CD4-positive, alpha-beta T cell treated with Interleukin-15 for 1 hour (primary cell): ENCODE data around the gene SLC25A23.
"Not testable (repeated sequence)": the region's sequence is repeated elsewhere in the genome, so short reads cannot be mapped to it uniquely, and the experiment has no call there.

Source experiments
- DNase-seq: peaks from one replicate; pipeline ENCODE4 v3.0.0-alpha.2; 2020

The SLC25A23 gene

DNA sequence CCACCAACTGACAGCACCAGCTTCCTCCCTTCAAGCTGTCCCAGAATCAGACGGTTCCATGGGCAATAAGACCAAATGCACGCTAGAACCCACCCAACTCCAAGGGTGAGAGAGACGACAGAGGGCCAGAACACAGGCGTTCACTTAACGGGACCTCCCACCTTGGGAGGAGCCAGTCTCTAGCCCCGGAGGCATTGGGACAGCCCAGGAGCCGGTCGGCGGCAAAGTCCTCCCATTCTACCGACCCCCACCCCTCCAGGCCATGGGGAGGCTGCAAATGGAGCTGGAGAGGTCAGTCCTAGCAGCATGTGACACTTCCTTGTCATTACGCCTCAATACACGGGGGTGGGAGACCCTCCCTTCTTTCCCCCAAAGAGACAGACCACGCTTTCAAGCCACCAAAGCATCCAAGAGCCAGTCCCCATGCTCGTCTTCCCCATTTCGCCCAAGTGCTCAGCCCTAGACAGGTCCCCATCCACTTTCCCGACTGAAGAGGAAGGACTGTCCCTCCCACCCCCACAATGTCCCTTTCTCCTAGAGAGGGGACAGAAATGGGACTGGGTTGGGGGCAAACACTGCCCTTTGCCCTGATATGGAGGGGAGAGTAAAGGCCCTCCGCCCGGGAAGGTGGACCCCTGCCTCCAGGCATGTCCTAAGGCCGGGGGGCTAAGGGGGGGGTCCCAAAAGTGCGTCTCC, 35.9 kb downstream of the SLC25A23 start:
- no peak for DNase-seq

DNA sequence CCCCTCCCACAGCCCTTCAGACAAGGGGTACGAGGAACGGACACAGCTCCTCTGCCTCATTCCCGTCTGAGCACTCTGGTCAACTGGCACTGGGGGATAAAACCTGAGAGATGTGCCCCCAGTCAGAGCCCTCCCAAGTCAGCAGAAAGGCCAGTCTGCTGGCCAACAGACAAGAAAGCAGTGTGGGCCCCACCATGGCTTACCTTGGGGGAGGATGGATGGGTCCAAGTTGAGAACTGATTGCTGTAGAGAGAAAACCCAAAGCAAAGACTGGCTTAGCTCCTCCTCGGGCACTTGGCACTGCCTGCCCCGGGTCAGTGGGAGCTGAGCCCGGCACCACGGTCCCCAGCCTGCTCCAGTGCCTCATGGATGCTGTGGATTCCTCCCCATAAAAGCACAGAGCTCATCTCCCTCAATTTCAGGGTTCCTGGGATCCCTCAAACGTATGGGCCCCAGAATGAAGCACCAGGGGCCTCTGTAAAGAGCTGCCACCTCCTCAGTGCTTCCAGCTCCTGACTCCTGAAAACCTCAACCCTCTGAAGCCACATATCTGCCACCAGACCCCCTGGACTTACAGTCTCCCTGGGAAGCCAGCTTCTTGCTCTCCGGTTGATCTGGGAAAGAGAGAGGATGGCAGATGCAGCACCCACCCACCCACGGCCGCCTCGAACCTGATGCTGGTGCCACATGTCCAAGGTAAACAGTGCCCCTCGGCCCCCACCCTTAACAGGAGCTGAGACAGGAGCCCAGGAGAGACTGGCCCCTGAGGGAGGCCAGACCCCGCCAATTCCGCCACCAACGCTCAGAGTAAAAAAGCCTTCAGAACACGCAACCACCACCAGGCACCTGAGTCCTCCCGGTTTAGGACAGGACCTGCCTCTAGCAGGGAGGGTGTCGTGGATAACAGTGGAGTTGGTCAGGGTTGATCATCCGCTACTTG, 38.2 kb downstream of the SLC25A23 start:
- DNase-seq: no peak

- DNase-seq: no peak
These were observed 41.0 kb downstream of the SLC25A23 start for GRCh38 chr19:6418562-6418932.

DNA sequence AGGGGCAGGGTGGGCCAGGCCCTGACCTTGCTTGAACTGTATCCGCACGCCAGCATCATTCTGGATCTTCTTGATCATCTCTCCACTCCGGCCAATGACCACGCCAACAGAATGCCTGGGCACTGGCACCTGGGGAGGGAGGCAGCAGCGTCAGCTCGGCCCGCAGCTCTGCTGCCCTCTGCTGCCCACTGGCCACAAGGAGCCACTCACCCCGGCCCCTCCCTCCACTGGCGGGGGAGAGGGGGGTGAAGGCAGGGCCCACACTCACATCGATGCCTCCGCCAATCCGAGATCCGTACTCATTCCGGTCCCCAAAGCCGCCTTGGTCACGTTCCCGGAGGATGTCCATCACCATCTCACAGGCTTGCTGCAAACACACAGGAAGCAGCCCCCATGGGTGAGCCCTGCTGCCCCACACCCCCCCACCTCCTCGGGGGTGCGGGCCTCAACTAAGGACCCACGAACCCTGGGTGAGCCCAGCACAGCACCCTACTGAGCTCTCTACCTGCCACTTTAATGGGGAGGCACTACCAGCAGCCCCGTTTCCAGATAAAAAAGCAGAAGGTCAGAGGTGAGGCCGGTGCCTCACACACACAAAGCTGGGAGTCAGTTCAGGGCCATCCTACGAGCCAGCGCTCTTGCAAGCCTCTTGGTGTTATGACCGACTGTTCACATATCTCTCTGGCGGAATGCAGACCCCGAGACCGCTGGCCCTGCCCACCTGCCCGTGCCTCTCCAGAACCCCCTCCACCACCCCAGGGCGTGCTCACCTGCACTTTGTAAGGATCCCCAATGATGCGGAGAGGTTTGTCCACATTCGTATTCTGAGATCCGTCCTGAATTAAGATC, 41.7 kb downstream of the SLC25A23 start:
- no peak for DNase-seq

DNA sequence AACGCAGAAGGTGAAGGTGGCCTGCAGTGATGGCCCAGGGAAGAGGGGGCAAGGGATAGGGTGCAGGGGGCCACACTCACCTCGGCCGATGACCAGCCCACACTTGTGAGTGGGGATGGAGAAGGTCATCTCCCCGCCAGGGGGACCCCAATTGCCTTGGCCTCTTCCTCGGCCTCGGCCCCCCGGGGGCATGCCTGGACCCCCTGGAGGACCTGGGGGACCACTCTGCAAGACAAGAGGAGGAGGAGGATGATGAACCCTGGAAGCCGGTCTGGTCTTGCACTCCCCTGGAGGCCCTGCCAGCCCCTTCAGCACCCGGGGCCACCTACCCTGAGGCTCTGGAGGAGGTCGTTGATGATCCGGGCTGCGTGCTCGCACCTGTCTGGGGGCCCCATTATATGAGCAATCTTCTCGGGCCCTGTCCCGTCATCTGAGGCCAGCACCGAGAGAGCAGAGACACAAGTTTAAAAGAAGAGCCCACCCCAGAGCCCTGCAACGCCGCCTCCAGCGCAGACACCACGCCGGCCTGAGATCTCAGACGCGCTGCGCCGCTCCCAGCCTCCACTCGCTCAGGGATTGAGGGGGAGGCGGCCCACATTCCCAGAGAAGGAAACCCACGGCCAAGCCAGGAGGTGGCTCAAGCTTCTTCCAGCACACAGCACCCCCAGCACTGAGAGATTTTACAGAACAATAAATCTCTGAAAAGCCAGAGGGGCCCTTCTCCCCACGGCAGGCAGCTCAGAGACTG, 42.8 kb downstream of the SLC25A23 start:
- no peak for DNase-seq

GRCh38 chr19:6415591-6416190, 43.9 kb downstream of the SLC25A23 start:
- no peak for DNase-seq

DNA sequence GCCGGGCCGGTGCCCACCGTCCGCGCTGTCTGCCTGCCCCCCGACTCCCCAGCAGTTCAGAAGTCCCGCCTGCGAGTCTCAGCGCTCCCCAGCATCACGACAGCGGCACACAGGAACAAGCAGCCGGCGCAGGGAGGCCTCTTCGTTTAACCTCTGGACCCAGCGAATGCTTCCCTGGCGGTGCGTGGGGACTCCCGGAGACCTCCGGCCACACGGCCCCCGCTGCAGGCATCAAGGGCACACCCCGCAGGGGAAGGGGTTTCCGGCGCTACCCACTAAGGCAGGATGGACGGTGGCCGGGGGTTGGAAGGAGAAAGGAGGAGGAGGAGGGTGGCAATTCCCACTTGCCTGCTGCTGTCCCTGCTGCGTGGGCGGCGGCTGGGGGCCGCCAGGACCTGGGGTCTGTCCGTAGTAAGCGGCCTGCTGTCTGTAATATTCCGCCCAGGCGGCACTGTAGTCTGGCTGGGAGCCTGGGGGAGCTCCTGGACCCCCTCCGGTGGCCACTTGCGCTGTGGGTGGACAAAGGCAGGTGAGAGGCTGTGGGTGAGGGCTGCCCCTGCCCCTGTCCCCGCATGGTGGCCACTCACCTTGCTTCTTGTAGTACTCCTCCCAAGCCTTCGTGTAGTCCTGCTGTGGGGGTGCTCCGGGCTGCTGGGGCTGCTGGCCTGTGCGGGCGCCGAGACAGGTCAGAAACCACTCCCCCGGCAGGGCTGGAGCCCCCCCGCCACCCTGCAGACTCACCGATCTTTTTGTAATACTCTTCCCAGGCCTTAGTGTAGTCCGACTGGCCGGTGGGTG, 44.6 kb downstream of the SLC25A23 start:
- DNase-seq: no peak

DNA sequence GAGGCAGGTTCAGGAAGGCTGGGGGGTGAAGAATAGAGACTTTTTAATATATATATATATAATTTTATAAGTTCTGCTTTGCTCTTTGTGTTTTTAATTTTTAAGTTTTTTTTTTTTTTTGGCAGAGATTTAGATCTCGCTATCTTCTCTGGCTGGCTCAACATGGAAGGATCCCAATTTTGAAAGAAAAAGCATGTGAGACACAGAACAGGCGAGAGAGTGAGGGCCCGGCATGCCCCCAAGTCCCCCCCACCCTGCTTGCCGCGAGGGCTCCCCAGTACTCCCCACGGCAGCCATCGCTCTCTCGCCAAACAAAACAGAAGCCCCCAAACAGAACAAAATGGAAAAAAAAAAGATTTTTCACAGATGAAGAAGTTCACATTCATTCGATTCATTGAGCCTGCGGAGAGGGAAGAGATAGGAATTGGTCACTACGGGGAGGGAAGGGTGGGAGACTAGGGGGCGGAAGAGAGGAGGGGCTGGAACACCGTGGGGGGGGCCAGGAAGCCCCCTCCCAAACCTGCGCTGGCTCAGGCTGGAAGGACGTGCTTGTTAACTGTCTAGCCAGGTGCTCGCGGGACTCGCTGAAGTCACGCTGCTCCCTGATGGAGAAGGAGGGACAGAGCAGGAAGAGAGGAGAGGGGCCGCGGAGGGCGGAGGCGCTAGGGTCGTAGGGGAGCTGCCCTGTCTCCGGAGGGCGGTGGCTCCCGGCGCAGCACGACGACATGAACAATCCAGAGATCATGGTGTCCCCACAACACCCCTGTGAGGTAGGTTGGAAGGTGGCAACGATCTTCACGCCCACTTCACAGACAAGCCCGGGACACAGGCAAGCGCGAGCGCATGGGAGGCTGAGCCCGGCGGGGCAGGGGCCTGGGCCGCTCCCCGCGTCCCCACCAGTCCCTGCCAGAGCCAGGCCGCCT, 45.6 kb downstream of the SLC25A23 start:
- no peak for DNase-seq

- DNase-seq: no peak
These were observed 46.3 kb downstream of the SLC25A23 start for GRCh38 chr19:6413291-6413690.

GRCh38 chr19:6412447-6413091, 47.0 kb downstream of the SLC25A23 start:
- peak; percentile 41 for DNase-seq

- DNase-seq: no peak
These were observed 47.5 kb downstream of the SLC25A23 start for GRCh38 chr19:6412061-6412446.

DNA sequence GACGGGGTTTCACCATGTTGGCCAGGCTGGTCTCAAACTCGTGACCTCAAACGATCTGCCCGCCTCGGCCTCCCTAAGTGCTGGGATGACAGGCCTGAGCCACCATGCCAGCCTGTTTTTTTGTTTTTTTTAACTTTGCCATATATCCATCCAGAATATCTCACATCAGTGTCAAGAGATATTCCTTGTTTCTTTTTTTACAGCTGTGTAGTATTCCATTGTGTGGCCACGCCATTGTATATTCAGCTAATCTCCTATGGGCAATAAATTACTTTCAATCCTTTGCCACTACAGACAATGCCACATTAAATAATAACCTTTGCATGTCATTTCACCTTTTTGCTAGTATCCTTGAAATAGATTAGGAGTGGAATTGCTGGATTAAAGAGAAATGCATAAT, 50.2 kb downstream of the SLC25A23 start:
- no peak for DNase-seq

DNA sequence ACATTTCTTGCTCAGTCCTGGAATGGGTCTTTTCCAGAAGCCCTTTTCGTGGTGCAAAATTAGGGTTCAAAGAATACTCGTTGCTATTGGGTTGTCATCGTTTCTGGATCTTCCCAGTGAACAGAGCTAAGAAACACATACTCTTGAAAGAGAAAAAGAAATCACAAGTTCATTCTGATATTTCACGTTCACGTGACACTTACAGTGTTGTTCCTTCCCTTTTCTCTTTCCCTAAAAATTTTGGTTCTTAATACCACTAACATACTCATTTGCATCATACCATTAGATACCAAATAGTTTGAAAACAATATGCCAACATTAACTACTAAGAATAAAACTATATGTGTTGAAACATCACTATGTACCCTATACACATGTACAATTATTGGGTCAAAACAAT, 53.2 kb downstream of the SLC25A23 start:
- DNase-seq: no peak

DNA sequence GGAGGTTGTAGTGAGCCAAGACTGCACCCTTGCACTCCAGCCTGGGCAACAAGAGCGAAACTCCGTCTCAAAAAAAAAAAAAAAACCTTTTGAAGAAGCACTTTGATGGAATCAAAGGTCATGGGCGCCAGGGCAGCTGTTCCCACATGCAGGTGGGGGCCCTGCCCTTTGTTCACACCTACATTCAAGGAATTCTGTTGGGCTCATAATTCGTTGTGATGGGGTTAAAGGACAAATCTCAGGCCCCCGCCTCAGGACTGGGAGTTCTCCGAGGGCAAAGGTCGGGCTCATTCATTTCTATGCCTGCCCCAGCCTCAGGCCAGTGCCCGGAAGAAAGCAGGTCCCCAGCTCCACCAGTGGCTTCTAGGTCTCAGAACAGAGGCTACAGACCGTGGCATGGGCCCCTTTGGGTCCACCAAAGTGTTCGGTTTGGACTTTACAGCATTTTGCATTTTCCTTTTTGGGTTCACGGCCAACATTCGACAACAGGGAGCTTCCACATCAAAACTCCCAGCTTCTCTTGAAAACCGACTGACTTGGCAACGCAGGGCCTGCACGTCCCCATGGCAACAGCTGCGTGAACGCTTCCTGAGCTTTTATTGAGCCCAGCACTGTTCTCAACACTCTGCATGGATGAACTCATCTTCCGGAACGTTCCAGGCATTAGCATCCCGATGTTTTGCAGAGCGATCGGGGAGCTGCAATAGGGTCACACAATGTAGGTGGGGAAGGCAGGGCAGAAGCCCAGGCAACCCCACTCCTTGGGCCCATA, 56.6 kb downstream of the SLC25A23 start:
- no peak for DNase-seq

- no peak for DNase-seq
These were observed 57.5 kb downstream of the SLC25A23 start for GRCh38 chr19:6402058-6402457.

- not testable (repeated sequence) for DNase-seq
These were observed 59.3 kb downstream of the SLC25A23 start for GRCh38 chr19:6400062-6400944.

DNA sequence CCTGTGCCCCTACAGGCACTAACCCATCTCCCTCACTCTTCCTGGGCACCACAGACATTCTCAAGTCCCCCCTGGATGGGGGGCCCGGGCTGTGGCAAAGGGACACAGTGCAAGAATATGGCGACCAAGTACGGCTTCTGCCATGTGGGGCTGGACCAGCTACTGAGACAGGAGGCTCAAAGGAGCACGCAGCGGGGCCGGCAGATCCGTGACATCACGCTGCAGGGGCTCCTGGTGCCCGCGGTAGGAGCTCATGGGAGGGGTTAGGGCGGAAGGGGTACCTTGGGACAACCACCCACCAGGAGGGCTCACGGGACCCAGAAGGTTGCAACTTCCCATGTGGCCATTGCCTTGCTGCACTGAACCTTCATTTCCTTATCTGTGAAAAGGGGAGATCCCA, 63.3 kb downstream of the SLC25A23 start:
- DNase-seq: no peak

DNA sequence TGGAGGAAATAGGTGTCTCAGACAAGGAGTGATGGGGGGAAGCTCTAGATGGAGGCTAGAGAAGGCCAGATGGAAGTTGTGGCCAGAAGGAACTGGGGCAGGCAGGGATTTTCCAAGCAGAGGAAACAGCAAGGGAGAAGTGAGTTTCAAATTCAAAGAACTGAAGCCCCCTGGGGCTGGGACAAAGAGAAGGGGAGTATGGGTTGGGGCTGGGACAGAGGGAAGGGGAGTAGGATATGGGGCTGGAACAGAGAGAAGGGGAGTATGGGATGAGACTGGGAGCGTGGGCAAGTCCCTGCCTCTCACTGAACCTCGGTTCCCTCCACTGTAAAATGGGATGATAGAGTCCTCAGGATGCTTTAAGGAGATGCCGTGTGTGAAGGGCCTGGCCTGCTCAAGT, 64.8 kb downstream of the SLC25A23 start:
- no peak for DNase-seq
